Astrocyte (in vitro differentiated cells and primary cell): Measurements from ENCODE around the gene SLC25A33. TPM values are rescaled to one million over a fixed set of nuclear protein-coding genes. Genes with fewer than 3 reads are reported as not detected.

Source experiments
- DNase-seq: peaks from one replicate; pipeline ENCODE4 v3.0.0-alpha.2; 2010; ENCODE audit warnings: low read depth
- FAIRE-seq: peaks from 2 replicates; lab custom pipeline; 2011; peaks lifted over from hg19 to GRCh38; lab: Jason Lieb, UNC
- H2AFZ ChIP-seq: 2 replicates; pipeline ENCODE4 v1.6.0; 2012; ENCODE audit warnings: low read depth, low read length, inconsistent platforms
- H3K27ac ChIP-seq: 2 replicates; pipeline ENCODE4 v1.5.1; 2011; ENCODE audit warnings: low read depth, low read length, inconsistent platforms
- H3K27me3 ChIP-seq: 2 replicates; pipeline ENCODE4 v1.6.0; 2011; ENCODE audit warnings: low read length, inconsistent platforms; ENCODE audit not compliant: insufficient read depth
- H3K36me3 ChIP-seq: 2 replicates; pipeline ENCODE4 v1.5.1; 2011; ENCODE audit warnings: low read length, inconsistent platforms; ENCODE audit not compliant: insufficient read depth
- H3K4me1 ChIP-seq: 2 replicates; pipeline ENCODE4 v1.5.1; 2011; ENCODE audit warnings: low read length, inconsistent platforms; ENCODE audit not compliant: insufficient read depth
- H3K4me2 ChIP-seq: 2 replicates; pipeline ENCODE4 v1.6.0; 2012; ENCODE audit warnings: low read length, inconsistent platforms
- H3K4me3 ChIP-seq: 2 replicates; pipeline ENCODE4 v1.5.1; 2011; ENCODE audit warnings: low read depth, mild to moderate bottlenecking, low read length, inconsistent platforms; ENCODE audit not compliant: insufficient read depth
- H3K79me2 ChIP-seq: 2 replicates; pipeline ENCODE4 v1.6.0; 2012; ENCODE audit warnings: mild to moderate bottlenecking, low read length, inconsistent platforms; ENCODE audit not compliant: insufficient read depth
- H3K9ac ChIP-seq: 2 replicates; pipeline ENCODE4 v1.6.0; 2012; ENCODE audit warnings: mild to moderate bottlenecking, low read length, inconsistent platforms
- H3K9me3 ChIP-seq: 2 replicates; pipeline ENCODE4 v1.5.1; 2012; ENCODE audit warnings: low read depth, mild to moderate bottlenecking, low read length, inconsistent platforms; ENCODE audit not compliant: insufficient read depth
- H4K20me1 ChIP-seq: 2 replicates; pipeline ENCODE4 v1.6.0; 2012; ENCODE audit warnings: low read length, inconsistent platforms; ENCODE audit not compliant: insufficient read depth
- H3K27ac Mint-ChIP-seq: one replicate; pipeline ENCODE4 v1.8.0; 2021; ENCODE audit warnings: mild to moderate bottlenecking, mixed read lengths; ENCODE audit not compliant: unreplicated experiment
- H3K27me3 Mint-ChIP-seq: one replicate; pipeline ENCODE4 v1.8.0; 2021; ENCODE audit warnings: low read depth, mixed read lengths; ENCODE audit not compliant: unreplicated experiment
- H3K36me3 Mint-ChIP-seq: one replicate; pipeline ENCODE4 v1.8.0; 2021; ENCODE audit warnings: low read depth, mixed read lengths; ENCODE audit not compliant: unreplicated experiment
- H3K4me1 Mint-ChIP-seq: one replicate; pipeline ENCODE4 v1.8.0; 2021; ENCODE audit warnings: low read depth, mixed read lengths; ENCODE audit not compliant: unreplicated experiment
- H3K4me3 Mint-ChIP-seq: one replicate; pipeline ENCODE4 v1.8.0; 2021; ENCODE audit warnings: mild to moderate bottlenecking, moderate library complexity, mixed read lengths; ENCODE audit not compliant: unreplicated experiment
- H3K9me3 Mint-ChIP-seq: one replicate; pipeline ENCODE4 v1.8.0; 2021; ENCODE audit warnings: mild to moderate bottlenecking, mixed read lengths; ENCODE audit not compliant: unreplicated experiment
- EZH2 ChIP-seq: IDR thresholded peaks from 2 replicates; pipeline ENCODE4 v1.6.1; 2012; ENCODE audit warnings: mild to moderate bottlenecking, low read length, inconsistent platforms; ENCODE audit not compliant: insufficient read depth
- total RNA-seq: library from RNA; stranded (reverse); gene quantifications from 2 replicates; pipeline ENCODE4 v1.2.1, GENCODE V29; 2021
- TF ChIP-seq, protein P1 (sequence below): IDR thresholded peaks from 2 replicates; pipeline ENCODE4 v1.5.1; 2011; ENCODE audit warnings: low read depth, mild to moderate bottlenecking, inconsistent platforms, low read length, moderate library complexity; ENCODE audit not compliant: insufficient read depth

SLC25A33 gene
- total RNA-seq, 1 donor from 2014 or later: 6.7 TPM

GRCh38 chr1:9589144-9589718 is 50.0 kb downstream of the SLC25A33 start:
- Histone ChIP-seq H3K9me3 (no peaks in the 10 kb centered on the region), H3K9ac (peak overlapping the region; percentile 81), H3K36me3 (no peaks in the 10 kb centered on the region), H4K20me1 (peaks cover 48% of the 10 kb centered on the region), H2AFZ (peak overlapping the region; percentile 77), H3K4me3 (peak overlapping the region; percentile 65), H3K27ac (no peak overlapping the region), H3K79me2 (peaks cover 52% of the 10 kb centered on the region), H3K4me2 (peak overlapping the region; percentile 85), H3K4me1 (peaks cover 20% of the 10 kb centered on the region), H3K27me3 (no peaks in the 10 kb centered on the region)
- Mint-ChIP-seq H3K27me3 (no peaks in the 10 kb centered on the region), H3K27ac (no peak overlapping the region), H3K4me1 (peaks cover 7% of the 10 kb centered on the region), H3K4me3 (peak overlapping the region; percentile 85), H3K9me3 (no peaks in the 10 kb centered on the region), H3K36me3 (no peaks in the 10 kb centered on the region)
- DNase-seq (peak; percentile 20), FAIRE-seq (no peak)
- TF ChIP-seq, protein P1, sequence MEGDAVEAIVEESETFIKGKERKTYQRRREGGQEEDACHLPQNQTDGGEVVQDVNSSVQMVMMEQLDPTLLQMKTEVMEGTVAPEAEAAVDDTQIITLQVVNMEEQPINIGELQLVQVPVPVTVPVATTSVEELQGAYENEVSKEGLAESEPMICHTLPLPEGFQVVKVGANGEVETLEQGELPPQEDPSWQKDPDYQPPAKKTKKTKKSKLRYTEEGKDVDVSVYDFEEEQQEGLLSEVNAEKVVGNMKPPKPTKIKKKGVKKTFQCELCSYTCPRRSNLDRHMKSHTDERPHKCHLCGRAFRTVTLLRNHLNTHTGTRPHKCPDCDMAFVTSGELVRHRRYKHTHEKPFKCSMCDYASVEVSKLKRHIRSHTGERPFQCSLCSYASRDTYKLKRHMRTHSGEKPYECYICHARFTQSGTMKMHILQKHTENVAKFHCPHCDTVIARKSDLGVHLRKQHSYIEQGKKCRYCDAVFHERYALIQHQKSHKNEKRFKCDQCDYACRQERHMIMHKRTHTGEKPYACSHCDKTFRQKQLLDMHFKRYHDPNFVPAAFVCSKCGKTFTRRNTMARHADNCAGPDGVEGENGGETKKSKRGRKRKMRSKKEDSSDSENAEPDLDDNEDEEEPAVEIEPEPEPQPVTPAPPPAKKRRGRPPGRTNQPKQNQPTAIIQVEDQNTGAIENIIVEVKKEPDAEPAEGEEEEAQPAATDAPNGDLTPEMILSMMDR: no peak
- TF ChIP-seq EZH2: no peak

GRCh38 chr1:9589719-9590157 is 50.5 kb downstream of the SLC25A33 start:
- Histone ChIP-seq H3K27ac (no peak overlapping the region), H3K79me2 (peaks cover 57% of the 10 kb centered on the region)

More at GRCh38 chr1:9589719-9590157, 50.5 kb downstream of the SLC25A33 start:
- Histone ChIP-seq H3K4me1 (peaks cover 20% of the 10 kb centered on the region), H2AFZ (no peak overlapping the region), H3K4me3 (peak overlapping the region; percentile 65), H3K9ac (peak overlapping the region; percentile 81), H3K4me2 (peak overlapping the region; percentile 85), H4K20me1 (peaks cover 53% of the 10 kb centered on the region), H3K36me3 (no peaks in the 10 kb centered on the region), H3K27me3 (no peaks in the 10 kb centered on the region), H3K9me3 (no peaks in the 10 kb centered on the region)
- Mint-ChIP-seq H3K27me3 (no peaks in the 10 kb centered on the region), H3K36me3 (no peaks in the 10 kb centered on the region), H3K4me3 (peak overlapping the region; percentile 85), H3K9me3 (no peaks in the 10 kb centered on the region), H3K27ac (peak overlapping the region; percentile 72), H3K4me1 (peaks cover 7% of the 10 kb centered on the region)
- TF ChIP-seq EZH2: no peak
- TF ChIP-seq, protein P1: no peak
- no peak for FAIRE-seq
- no peak for DNase-seq
